H1 (cell line): Measurements from ENCODE around the gene MS4A8. TPM values are rescaled to one million over a fixed set of nuclear protein-coding genes. Genes with fewer than 3 reads are reported as not detected.

ENCODE experiments used
- CTCF ChIA-PET: fragments of 300-600 bp; sonication (Branson Sonifier 250); formaldehyde crosslinking; loops from one replicate; lab custom pipeline; 2021; ENCODE audit not compliant: partially characterized antibody; lab: Charles Lee
- POLR2A ChIA-PET: fragments of 300-600 bp; sonication (Branson Sonifier 250); formaldehyde crosslinking; loops from one replicate; lab custom pipeline; 2021; ENCODE audit warnings: inconsistent platforms; ENCODE audit not compliant: partially characterized antibody; lab: Charles Lee
- DNase-seq, 2 experiments: peaks; one replicate each; pipeline versions ENCODE4 v3.0.0 to v3.0.0-alpha.2; 2010 to 2022; ENCODE audit warnings: low spot score in 2 of 2, low read depth in 1 of 2, mixed read lengths in 1 of 2
- FAIRE-seq: peaks from 2 replicates; lab custom pipeline; 2011; peaks lifted over from hg19 to GRCh38; lab: Jason Lieb, UNC
- H2AFZ ChIP-seq: 2 replicates; pipeline ENCODE4 v1.8.1; 2012; ENCODE audit warnings: low read length, inconsistent platforms
- H2AK5ac ChIP-seq: 2 replicates; pipeline ENCODE4 v1.6.1; 2013; ENCODE audit warnings: low read depth, low read length
- H2BK120ac ChIP-seq: replicated peaks from 2 replicates; pipeline ENCODE3; 2013; ENCODE audit warnings: low read depth, low read length, inconsistent platforms
- H2BK12ac ChIP-seq: 2 replicates; pipeline ENCODE4 v1.6.1; 2013; ENCODE audit warnings: low read depth, low read length
- H2BK15ac ChIP-seq: 2 replicates; pipeline ENCODE4 v1.6.1; 2013; ENCODE audit warnings: low read length
- H2BK20ac ChIP-seq: 2 replicates; pipeline ENCODE4 v1.6.1; 2013; ENCODE audit warnings: low read length
- H2BK5ac ChIP-seq: 2 replicates; pipeline ENCODE4 v1.6.1; 2013; ENCODE audit warnings: low read depth, low read length
- H3K14ac ChIP-seq: 2 replicates; pipeline ENCODE4 v1.6.1; 2013; ENCODE audit warnings: inconsistent platforms; ENCODE audit not compliant: insufficient read length
- H3K18ac ChIP-seq: 2 replicates; pipeline ENCODE4 v1.6.1; 2013; ENCODE audit warnings: low read length; ENCODE audit errors: extremely low read depth
- H3K23ac ChIP-seq: 2 replicates; pipeline ENCODE4 v1.6.1; 2013; ENCODE audit warnings: inconsistent platforms; ENCODE audit not compliant: insufficient read length
- H3K23me2 ChIP-seq: 2 replicates; pipeline ENCODE4 v1.6.1; 2013; ENCODE audit warnings: low read depth, low read length
- H3K27ac ChIP-seq: 2 replicates; pipeline ENCODE4 v1.6.1; 2011; ENCODE audit warnings: low read depth, low read length, inconsistent platforms
- H3K27me3 ChIP-seq, 4 experiments: replicated peaks in 1 of 4; 1 replicate in 1 of 4; 2 replicates in 3 of 4; pipeline versions ENCODE4 v1.6.1 to v1.8.1; 2011 to 2013; ENCODE audit warnings: low read length in 3 of 4, mild to moderate bottlenecking in 3 of 4, inconsistent platforms in 2 of 4, mixed read lengths in 2 of 4, moderate library complexity in 1 of 4; ENCODE audit not compliant: control insufficient read depth in 3 of 4, insufficient read depth in 3 of 4; ENCODE audit errors: extremely low read depth in 1 of 4
- H3K36me3 ChIP-seq, 4 experiments: 2 replicates each; pipeline versions ENCODE4 v1.6.1 to v1.8.1; 2011 to 2013; ENCODE audit warnings: mild to moderate bottlenecking in 4 of 4, low read length in 3 of 4, moderate library complexity in 2 of 4, control low read depth in 1 of 4, inconsistent platforms in 1 of 4; ENCODE audit not compliant: insufficient read depth in 4 of 4, control insufficient read depth in 2 of 4
- H3K4ac ChIP-seq: replicated peaks from 2 replicates; pipeline ENCODE3; 2013; ENCODE audit warnings: low read length, low read depth, mixed read lengths, inconsistent platforms; ENCODE audit not compliant: insufficient read length
- H3K4me1 ChIP-seq, 4 experiments: replicated peaks in 1 of 4; 1 replicate in 1 of 4; 2 replicates in 3 of 4; pipeline versions ENCODE4 v1.6.1 to v1.8.1; 2011 to 2013; ENCODE audit warnings: low read length in 3 of 4, inconsistent platforms in 2 of 4, mixed read lengths in 1 of 4; ENCODE audit not compliant: insufficient read depth in 4 of 4, control insufficient read depth in 3 of 4
- H3K4me2 ChIP-seq, 2 experiments: 2 replicates each; pipeline versions ENCODE4 v1.6.1 to v1.8.1; 2011 to 2013; ENCODE audit warnings: low read depth in 2 of 2, low read length in 2 of 2, control low read depth in 1 of 2, inconsistent platforms in 1 of 2, mild to moderate bottlenecking in 1 of 2; ENCODE audit not compliant: insufficient read depth in 1 of 2
- H3K4me3 ChIP-seq, 4 experiments: fragments of 200-600, 300-600 bp in 1 of 4; sonication (generic), shearing (Covaris generic), sonication (Bioruptor Twin) in 1 of 4; 2 replicates each; pipeline versions ENCODE4 v1.5.1 to v1.8.1; 2011 to 2016; ENCODE audit warnings: low read length in 4 of 4, low read depth in 3 of 4, control low read depth in 2 of 4, inconsistent platforms in 2 of 4, mild to moderate bottlenecking in 2 of 4, mixed read lengths in 1 of 4, moderate library complexity in 1 of 4; ENCODE audit not compliant: insufficient read depth in 2 of 4; ENCODE audit errors: extremely low read depth in 1 of 4
- H3K56ac ChIP-seq: replicated peaks from 2 replicates; pipeline ENCODE3; 2013; ENCODE audit warnings: low read depth, mild to moderate bottlenecking, mixed read lengths, low read length, inconsistent platforms; ENCODE audit not compliant: insufficient read length
- H3K79me1 ChIP-seq: 2 replicates; pipeline ENCODE4 v1.6.1; 2013; ENCODE audit warnings: low read depth, low read length, control low read depth
- H3K79me2 ChIP-seq, 2 experiments: 2 replicates each; pipeline versions ENCODE4 v1.6.1 to v1.8.1; 2012 to 2013; ENCODE audit warnings: low read length in 2 of 2, mild to moderate bottlenecking in 2 of 2, inconsistent platforms in 1 of 2; ENCODE audit not compliant: insufficient read depth in 2 of 2, control insufficient read depth in 1 of 2
- H3K9ac ChIP-seq, 4 experiments: replicated peaks in 1 of 4; 1 replicate in 1 of 4; 2 replicates in 3 of 4; pipeline versions ENCODE4 v1.6.1 to v1.8.1; 2011 to 2013; ENCODE audit warnings: low read depth in 3 of 4, low read length in 3 of 4, control low read depth in 2 of 4, mild to moderate bottlenecking in 2 of 4, moderate library complexity in 2 of 4, inconsistent platforms in 1 of 4; ENCODE audit errors: extremely low read depth in 1 of 4
- H3K9me3 ChIP-seq, 2 experiments: 2 replicates each; pipeline versions ENCODE4 v1.6.1 to v1.8.1; 2012 to 2013; ENCODE audit warnings: mild to moderate bottlenecking in 2 of 2, moderate library complexity in 2 of 2, control low read depth in 1 of 2, inconsistent platforms in 1 of 2, low read depth in 1 of 2, low read length in 1 of 2, mixed read lengths in 1 of 2; ENCODE audit not compliant: insufficient read depth in 2 of 2
- H4K20me1 ChIP-seq, 2 experiments: replicated peaks in 1 of 2; 2 replicates each; pipeline versions ENCODE3 to v1.8.1; 2011 to 2013; ENCODE audit warnings: inconsistent platforms in 2 of 2, low read length in 2 of 2, mild to moderate bottlenecking in 1 of 2; ENCODE audit not compliant: insufficient read depth in 2 of 2, control insufficient read depth in 1 of 2
- H4K5ac ChIP-seq: 2 replicates; pipeline ENCODE4 v1.6.1; 2013; ENCODE audit warnings: low read length, low read depth, mixed read lengths, inconsistent platforms; ENCODE audit not compliant: insufficient read length
- H4K8ac ChIP-seq: 2 replicates; pipeline ENCODE4 v1.8.0; 2013; ENCODE audit warnings: mild to moderate bottlenecking, moderate library complexity, low read length, inconsistent platforms; ENCODE audit not compliant: insufficient read depth; ENCODE audit errors: extremely low read depth
- H4K91ac ChIP-seq: replicated peaks from 2 replicates; pipeline ENCODE3; 2013; ENCODE audit warnings: low read length, mixed read lengths, inconsistent platforms; ENCODE audit not compliant: insufficient read length
- CBX8 ChIP-seq: fragments of 300-800, 300-1000 bp; sonication (generic); IDR thresholded peaks from 2 replicates; pipeline ENCODE4 v1.7.1; 2016; ENCODE audit warnings: low read depth, low read length, borderline replicate concordance
- EZH2 ChIP-seq: fragments of 200-600 bp; sonication (generic); IDR thresholded peaks from 2 replicates; pipeline ENCODE4 v1.7.1; 2012; ENCODE audit warnings: low read depth, mild to moderate bottlenecking, moderate library complexity, low read length, inconsistent platforms; ENCODE audit not compliant: severe bottlenecking
- GABPA ChIP-seq: IDR thresholded peaks from 2 replicates; pipeline ENCODE4 v1.6.1; 2011; ENCODE audit warnings: mild to moderate bottlenecking, low read length, moderate library complexity, borderline replicate concordance; ENCODE audit not compliant: insufficient read depth
- KDM4A ChIP-seq: IDR thresholded peaks from one replicate; pipeline ENCODE4 v1.7.1; 2012; ENCODE audit warnings: low read depth, mild to moderate bottlenecking, moderate library complexity, low read length, inconsistent platforms; ENCODE audit not compliant: severe bottlenecking
- NANOG ChIP-seq: IDR thresholded peaks from 2 replicates; pipeline ENCODE4 v1.6.1; 2011; ENCODE audit warnings: low read length, low read depth, mild to moderate bottlenecking, inconsistent platforms; ENCODE audit not compliant: insufficient read depth, poor library complexity, severe bottlenecking
- SP1 ChIP-seq: IDR thresholded peaks from 2 replicates; pipeline ENCODE4 v1.6.1; 2011; ENCODE audit warnings: low read depth, low read length
- SP4 ChIP-seq: IDR thresholded peaks from 2 replicates; pipeline ENCODE4 v1.6.1; 2012; ENCODE audit warnings: low read length, inconsistent platforms
- SUZ12 ChIP-seq: fragments of 200-600 bp; sonication (generic); IDR thresholded peaks from 2 replicates; pipeline ENCODE4 v1.6.1; 2012; ENCODE audit warnings: mild to moderate bottlenecking, inconsistent platforms, low read length, moderate library complexity, mixed read lengths
- ZNF274 ChIP-seq: IDR thresholded peaks from 2 replicates; pipeline ENCODE4 v1.7.0; 2012; ENCODE audit warnings: low read length, borderline replicate concordance; ENCODE audit errors: extremely low read depth
- WGBS, 2 experiments: shearing (Covaris generic) in 1 of 2; methylation state at CpG; one replicate each; pipeline versions ENCODE4 v1.1.6 to v1.1.7; 2013 to 2015; ENCODE audit warnings: low lambda C conversion rate in 2 of 2, mixed read lengths in 2 of 2, inconsistent platforms in 1 of 2, low coverage in 1 of 2, missing lambda C conversion rate in 1 of 2; ENCODE audit not compliant: insufficient replicate concordance in 2 of 2, insufficient coverage in 1 of 2, insufficient read length in 1 of 2; ENCODE audit errors: extremely low coverage in 1 of 2, missing lambda C conversion rate in 1 of 2; 5-methylcytosine and 5-hydroxymethylcytosine counted together
- polyA plus RNA-seq, 7 experiments: library from polyadenylated mRNA; depleted of rRNA in 3 of 7; stranded (reverse) in 5 of 7; unstranded in 2 of 7; fragments of >200 nt in 5 of 7; fragments of 200-250 nt in 2 of 7; gene quantifications; 1 replicate in 5 of 7; 2 replicates in 1 of 7; 4 replicates in 1 of 7; pipeline versions ENCODE4 v1.2.1 to v1.2.3, GENCODE V29; 2011 to 2013; ENCODE audit warnings: missing spikeins in 2 of 7, mixed read lengths in 2 of 7
- total RNA-seq: library from RNA; stranded (reverse); fragmentation: NEBNext Ultra II Directional; extraction: Animal tissue kit (Norgen Biotek cat#: 25700); gene quantifications from 2 replicates; pipeline ENCODE4 v1.2.1, GENCODE V29; 2021
- TF ChIP-seq, protein P1 (sequence below): IDR thresholded peaks from 2 replicates; pipeline ENCODE4 v1.6.1; 2011; ENCODE audit warnings: low read depth, mild to moderate bottlenecking, low read length; ENCODE audit not compliant: insufficient read depth

MS4A8 gene
- total and polyA plus RNA-seq, 2 of the 8 experiments (the other 6 are each of a cell fraction or from before 2014, with no cell fraction given) = not detected

- Histone ChIP-seq H2BK120ac (no peak overlapping the region), H2BK15ac (no peak overlapping the region), H2BK20ac (no peak overlapping the region), H3K27me3 (no peaks in the 10 kb centered on the region; a peak in 2 of 7 replicates), H2AK5ac (no peak overlapping the region), H3K9me3 (no peaks in the 10 kb centered on the region; a peak in 2 of 4 replicates), H2AFZ (no peak overlapping the region), H3K4me3 (no peak overlapping the region), H3K4me2 (no peak overlapping the region), H3K36me3 (no peaks in the 10 kb centered on the region), H3K23ac (no peak overlapping the region), H3K4ac (no peak overlapping the region), H3K4me1 (no peaks in the 10 kb centered on the region; a peak in 2 of 7 replicates), H2BK12ac (no peak overlapping the region), H3K9ac (no peak overlapping the region), H3K56ac (no peak overlapping the region), H4K8ac (no peak overlapping the region), H3K27ac (no peak overlapping the region), H4K20me1 (no peaks in the 10 kb centered on the region), H3K79me2 (no peaks in the 10 kb centered on the region), H4K91ac (no peak overlapping the region), H3K14ac (no peak overlapping the region), H4K5ac (no peak overlapping the region), H3K18ac (no peak overlapping the region), H3K79me1 (no peaks in the 10 kb centered on the region), H2BK5ac (no peak overlapping the region), H3K23me2 (no peaks in the 10 kb centered on the region)
- DNase-seq = no peak
- ChIA-PET CTCF (interaction anchor here (0.7 to 1.5 kb wide), 2 partner anchors 13 to 19 kb away, joined by 3 read pairs; no protein-coding TSS in a partner anchor), POLR2A (no interaction called here)
- 85% methylated on average over 4 of the region's 4 CpGs; no CpG with 5 or more reads in 1 of the 2 experiments for WGBS, 2 experiments
- no peak for FAIRE-seq
- TF ChIP-seq SP1 (no peak), CBX8 (no peak), SP4 (no peak), ZNF274 (no peak), SUZ12 (no peak), GABPA (no peak), EZH2 (no peak), KDM4A (no peak), NANOG (no peak)
- TF ChIP-seq, protein P1, sequence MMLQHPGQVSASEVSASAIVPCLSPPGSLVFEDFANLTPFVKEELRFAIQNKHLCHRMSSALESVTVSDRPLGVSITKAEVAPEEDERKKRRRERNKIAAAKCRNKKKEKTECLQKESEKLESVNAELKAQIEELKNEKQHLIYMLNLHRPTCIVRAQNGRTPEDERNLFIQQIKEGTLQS = no peak
Observed at GRCh38 chr11:60719391-60719790, 20.0 kb downstream of the MS4A8 start.
